Activated CD4-positive, alpha-beta memory T cell treated with anti-CD3 and anti-CD28 coated beads, Interleukin-2, amount 10 ng/mL, durations not matched to agents 7 days and 5 days (primary cell): Measurements from ENCODE around the gene MAGEB17. TPM values are rescaled to one million over a fixed set of nuclear protein-coding genes. Genes with fewer than 3 reads are reported as not detected.
"Not testable (repeated sequence)": the region's sequence is repeated elsewhere in the genome, so short reads cannot be mapped to it uniquely, and the experiment has no call there.

Experiments
- CTCF ChIA-PET: fragments of 350-600 bp; sonication (Branson Sonifier 250); formaldehyde crosslinking; loops from one replicate; lab custom pipeline; 2021; ENCODE audit warnings: antibody characterized with exemption, inconsistent platforms; lab: Charles Lee
- POLR2A ChIA-PET: fragments of 350-600 bp; sonication (Branson Sonifier 250); formaldehyde crosslinking; loops from one replicate; lab custom pipeline; 2021; ENCODE audit warnings: antibody characterized with exemption; lab: Charles Lee
- DNase-seq: peaks from one replicate; pipeline ENCODE4 v3.0.0-alpha.2; 2020
- H3K27ac Mint-ChIP-seq: one replicate; pipeline ENCODE4 v1.8.0; 2021; ENCODE audit warnings: mild to moderate bottlenecking, mixed read lengths
- H3K27me3 Mint-ChIP-seq: one replicate; pipeline ENCODE4 v1.8.0; 2021; ENCODE audit warnings: mixed read lengths
- H3K36me3 Mint-ChIP-seq: one replicate; pipeline ENCODE4 v1.8.0; 2021; ENCODE audit warnings: low read depth, mixed read lengths
- H3K4me1 Mint-ChIP-seq: one replicate; pipeline ENCODE4 v1.8.0; 2021; ENCODE audit warnings: mixed read lengths
- H3K4me3 Mint-ChIP-seq: one replicate; pipeline ENCODE4 v1.8.0; 2021; ENCODE audit warnings: mild to moderate bottlenecking, mixed read lengths
- H3K9me3 Mint-ChIP-seq: one replicate; pipeline ENCODE4 v1.8.0; 2021; ENCODE audit warnings: mixed read lengths
- total RNA-seq, 2 experiments: library from RNA; stranded (reverse); gene quantifications; one replicate each; pipeline ENCODE4 v1.2.3, GENCODE V29; 2021

Gene MAGEB17
- total RNA-seq, 2 experiments from 2014 or later, result not detected

DNA sequence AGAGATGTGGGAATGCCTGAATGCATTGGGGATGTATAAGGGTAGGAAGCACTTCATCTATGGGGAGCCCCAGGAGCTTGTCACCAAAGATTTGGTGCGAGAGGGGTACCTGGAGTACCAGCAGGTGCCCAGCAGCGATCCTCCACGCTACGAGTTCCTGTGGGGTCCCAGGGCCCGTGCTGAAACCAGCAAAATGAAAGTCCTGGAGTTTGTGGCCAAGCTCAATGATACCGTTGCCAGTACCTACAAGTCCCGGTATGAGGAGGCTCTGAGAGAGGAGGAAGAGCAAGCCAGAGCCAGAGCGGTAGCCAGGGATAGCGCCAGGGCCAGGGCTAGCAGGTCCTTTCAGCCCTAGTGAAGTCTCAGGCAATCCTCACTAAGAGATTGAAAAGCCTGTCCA, 3.8 kb downstream of the MAGEB17 start:
- Mint-ChIP-seq H3K9me3 (no peaks in the 10 kb centered on the region), H3K27me3 (peaks cover under 1% of the 10 kb centered on the region)

DNA sequence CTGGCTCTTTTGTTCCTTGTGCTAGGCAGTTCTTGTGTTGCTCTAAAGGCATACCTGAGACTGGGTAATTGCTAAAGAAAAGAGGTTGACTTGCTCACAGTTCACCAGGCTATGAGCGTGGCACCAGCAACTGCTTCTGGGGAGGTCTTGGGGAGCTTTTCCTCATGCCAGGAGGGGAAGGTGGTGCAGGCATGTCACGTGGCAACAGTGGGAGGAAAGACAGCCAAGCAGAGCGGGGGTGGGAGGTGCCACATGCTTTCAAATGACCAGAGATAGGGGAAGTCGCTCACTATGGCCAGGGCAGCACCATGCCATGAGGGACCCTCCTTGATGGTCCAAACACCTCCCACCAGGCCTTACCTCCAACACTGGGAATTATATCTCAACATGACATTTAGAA, 4.7 kb downstream of the MAGEB17 start:
- ChIA-PET CTCF (no interaction called here), POLR2A (no interaction called here)
- Mint-ChIP-seq H3K4me1 (no peaks in the 10 kb centered on the region), H3K27ac (no peak overlapping the region), H3K36me3 (no peaks in the 10 kb centered on the region), H3K9me3 (no peaks in the 10 kb centered on the region), H3K4me3 (no peak overlapping the region), H3K27me3 (peaks cover 2% of the 10 kb centered on the region)
- DNase-seq, result no peak

More for the DNA sequence above, 3.8 kb downstream of the MAGEB17 start:
- CTCF ChIA-PET, result no interaction called here
- POLR2A ChIA-PET, result no interaction called here
- Mint-ChIP-seq H3K4me1 (no peaks in the 10 kb centered on the region), H3K27ac (no peak overlapping the region), H3K4me3 (no peak overlapping the region), H3K36me3 (no peaks in the 10 kb centered on the region)
- no peak for DNase-seq

DNA sequence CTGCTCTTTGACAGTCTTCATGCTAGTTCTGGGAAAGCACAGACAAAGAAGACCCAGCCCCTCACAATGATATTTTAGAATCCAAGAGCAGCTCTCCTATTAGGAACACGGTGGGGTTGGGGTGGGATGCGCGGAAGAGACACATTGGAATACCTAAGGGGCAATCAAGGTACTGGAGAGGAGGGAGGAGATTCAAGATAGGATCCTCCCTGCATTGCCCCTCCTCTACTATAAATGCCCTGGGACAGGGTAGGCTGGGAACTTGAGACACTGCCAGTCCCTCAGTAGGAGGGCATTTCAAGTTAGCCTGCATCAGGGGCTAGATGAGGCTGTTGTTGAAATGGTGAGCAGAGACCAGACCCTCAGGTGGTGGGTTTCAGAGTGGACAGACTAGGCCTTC, 5.1 kb downstream of the MAGEB17 start:
- no peak for DNase-seq
- Mint-ChIP-seq H3K27me3 (peaks cover 2% of the 10 kb centered on the region), H3K9me3 (no peaks in the 10 kb centered on the region), H3K4me3 (no peak overlapping the region), H3K36me3 (no peaks in the 10 kb centered on the region), H3K4me1 (no peaks in the 10 kb centered on the region), H3K27ac (no peak overlapping the region)
- ChIA-PET CTCF (no interaction called here), POLR2A (no interaction called here)

DNA sequence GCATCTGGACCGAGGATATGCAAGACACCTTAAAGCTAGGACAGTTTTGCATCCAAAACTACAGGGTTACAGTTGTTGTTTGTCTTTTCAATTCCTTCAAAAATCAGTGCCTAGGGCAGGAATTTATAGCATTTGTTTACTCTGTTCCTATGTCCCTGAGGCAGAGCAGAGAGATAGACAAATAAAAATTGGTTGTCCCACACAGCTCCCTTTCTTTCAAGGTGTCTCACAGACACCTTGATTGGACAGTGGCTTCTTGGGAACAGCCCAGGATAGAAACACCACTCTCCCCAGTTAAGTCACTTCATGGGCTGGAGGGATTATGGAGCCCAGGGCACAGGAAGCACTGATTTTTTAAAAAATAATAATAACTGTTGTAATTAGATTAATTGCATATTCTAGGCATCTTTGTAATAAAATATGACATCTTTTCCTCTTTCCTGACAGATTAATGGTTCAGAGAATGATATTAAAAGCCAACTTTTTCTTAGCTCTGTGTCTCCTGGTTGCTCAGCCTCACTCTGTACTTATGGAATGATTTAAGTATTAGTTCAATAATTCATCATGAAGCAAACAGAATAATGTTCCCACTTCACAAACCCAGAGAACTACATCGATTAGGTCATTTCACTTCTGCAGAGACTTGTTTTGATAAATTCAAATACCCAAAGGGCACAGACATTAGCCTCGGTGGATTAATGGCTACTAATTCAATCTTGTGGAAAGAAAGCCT, 8.2 kb downstream of the MAGEB17 start:
- ChIA-PET POLR2A (no interaction called here), CTCF (no interaction called here)
- Mint-ChIP-seq H3K9me3 (no peaks in the 10 kb centered on the region), H3K4me3 (no peak overlapping the region), H3K27ac (no peak overlapping the region), H3K36me3 (no peaks in the 10 kb centered on the region), H3K27me3 (peaks cover 2% of the 10 kb centered on the region), H3K4me1 (no peaks in the 10 kb centered on the region)
- no peak for DNase-seq

DNA sequence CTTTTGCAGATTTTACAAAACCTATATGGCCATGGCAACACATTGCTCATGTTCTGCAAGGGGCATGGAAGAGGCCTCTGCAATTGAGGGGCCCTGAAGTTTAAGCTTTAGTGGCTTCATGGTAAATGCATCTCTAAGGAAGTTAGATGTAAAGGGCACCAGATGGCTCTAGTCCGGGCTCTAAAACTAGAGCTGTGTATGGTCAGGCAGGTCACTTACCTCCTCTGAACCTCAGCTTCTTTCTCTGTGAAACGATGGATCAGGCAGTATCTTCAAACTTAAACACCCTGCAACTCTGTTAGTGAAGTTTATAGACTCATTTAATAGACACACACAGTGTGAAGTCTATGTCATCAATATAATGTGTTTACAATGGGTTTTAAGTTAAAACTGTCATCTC, 10.0 kb downstream of the MAGEB17 start:
- Mint-ChIP-seq H3K27me3 (peaks cover 2% of the 10 kb centered on the region), H3K27ac (no peak overlapping the region), H3K9me3 (no peaks in the 10 kb centered on the region), H3K4me1 (no peaks in the 10 kb centered on the region), H3K36me3 (no peaks in the 10 kb centered on the region), H3K4me3 (no peak overlapping the region)
- DNase-seq, result no peak
- ChIA-PET CTCF (no interaction called here), POLR2A (no interaction called here)

DNA sequence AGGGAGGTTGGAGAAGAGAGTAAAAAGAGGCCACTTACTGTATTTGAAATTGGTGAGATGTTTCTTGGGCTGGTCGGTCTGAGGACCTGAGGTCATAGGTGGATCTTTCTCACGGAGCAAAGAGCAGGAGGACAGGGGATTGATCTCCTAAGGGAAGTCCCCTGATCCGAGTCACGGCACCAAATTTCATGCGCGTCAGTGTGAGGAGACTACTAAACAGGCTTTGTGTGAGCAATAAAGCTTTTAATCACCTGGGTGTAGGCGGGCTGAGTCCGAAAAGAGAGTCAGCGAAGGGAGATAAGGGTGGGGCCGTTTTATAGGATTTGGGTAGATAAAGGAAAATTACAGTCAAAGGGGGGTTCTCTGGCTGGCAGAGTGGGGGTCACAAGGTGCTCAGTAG, 16.6 kb downstream of the MAGEB17 start:
- H3K36me3 Mint-ChIP-seq, POLR2A ChIA-PET, H3K4me3 Mint-ChIP-seq, H3K4me1 Mint-ChIP-seq, CTCF ChIA-PET, DNase-seq, H3K27ac Mint-ChIP-seq, H3K9me3 Mint-ChIP-seq, H3K27me3 Mint-ChIP-seq: not testable (repeated sequence)

DNA sequence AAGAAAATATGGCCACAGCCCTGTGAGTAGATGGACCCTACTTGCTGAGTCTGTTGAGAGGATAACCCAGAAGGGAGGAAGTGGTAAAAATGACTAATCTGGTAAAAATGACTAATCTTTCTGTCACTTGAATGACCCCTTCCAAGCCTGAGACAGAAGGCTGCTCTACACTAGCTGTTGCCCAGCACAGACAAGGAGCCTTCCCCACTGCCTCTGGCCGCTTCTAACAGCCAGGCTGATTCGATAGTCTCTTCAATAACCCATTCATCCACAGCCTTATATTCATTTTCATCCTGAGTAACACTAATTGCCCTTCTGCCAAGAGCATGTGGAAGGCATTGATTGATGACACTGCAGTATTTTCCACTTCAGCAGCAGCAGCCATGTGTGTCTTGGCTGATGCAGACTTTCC, 18.4 kb downstream of the MAGEB17 start:
- Mint-ChIP-seq H3K27me3 (no peaks in the 10 kb centered on the region), H3K4me1 (peaks cover 7% of the 10 kb centered on the region), H3K36me3 (no peaks in the 10 kb centered on the region), H3K9me3 (no peaks in the 10 kb centered on the region), H3K4me3 (no peak overlapping the region), H3K27ac (no peak overlapping the region)
- ChIA-PET CTCF (no interaction called here), POLR2A (no interaction called here)
- DNase-seq, result no peak

DNA sequence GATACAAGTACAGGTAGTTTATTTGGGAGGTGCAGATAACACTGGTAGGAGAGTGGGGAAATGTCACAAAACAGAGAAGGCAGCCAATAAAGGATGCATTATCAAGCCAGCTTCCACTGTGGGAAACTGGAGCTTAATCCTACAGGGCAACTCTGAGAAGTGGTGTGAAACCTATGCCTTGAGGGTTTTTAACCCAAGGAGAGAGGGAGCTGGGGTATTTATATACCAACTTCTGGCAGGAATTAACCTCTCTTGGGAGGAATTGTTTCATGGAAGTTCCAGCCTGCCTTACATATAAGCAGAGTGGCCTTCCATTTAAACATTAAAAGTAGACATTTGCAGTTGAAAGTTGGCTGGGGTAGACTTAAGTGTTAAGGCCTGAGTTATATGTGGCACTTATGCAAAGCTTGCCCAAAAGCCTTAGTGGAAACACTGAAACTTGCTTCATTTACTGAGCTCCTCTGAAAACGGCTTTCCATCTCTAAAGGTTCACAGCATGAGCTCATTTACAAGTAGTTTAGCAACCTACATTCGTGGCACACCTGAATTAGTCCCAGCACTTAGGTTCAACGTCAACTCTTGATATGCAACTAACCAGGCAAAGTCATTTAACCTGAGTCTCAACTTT, 19.2 kb downstream of the MAGEB17 start:
- POLR2A ChIA-PET, result no interaction called here
- Mint-ChIP-seq H3K9me3 (no peaks in the 10 kb centered on the region), H3K27ac (no peak overlapping the region), H3K36me3 (no peaks in the 10 kb centered on the region), H3K4me3 (no peak overlapping the region), H3K4me1 (peaks cover 7% of the 10 kb centered on the region), H3K27me3 (no peaks in the 10 kb centered on the region)
- CTCF ChIA-PET, result no interaction called here
- DNase-seq, result no peak

DNA sequence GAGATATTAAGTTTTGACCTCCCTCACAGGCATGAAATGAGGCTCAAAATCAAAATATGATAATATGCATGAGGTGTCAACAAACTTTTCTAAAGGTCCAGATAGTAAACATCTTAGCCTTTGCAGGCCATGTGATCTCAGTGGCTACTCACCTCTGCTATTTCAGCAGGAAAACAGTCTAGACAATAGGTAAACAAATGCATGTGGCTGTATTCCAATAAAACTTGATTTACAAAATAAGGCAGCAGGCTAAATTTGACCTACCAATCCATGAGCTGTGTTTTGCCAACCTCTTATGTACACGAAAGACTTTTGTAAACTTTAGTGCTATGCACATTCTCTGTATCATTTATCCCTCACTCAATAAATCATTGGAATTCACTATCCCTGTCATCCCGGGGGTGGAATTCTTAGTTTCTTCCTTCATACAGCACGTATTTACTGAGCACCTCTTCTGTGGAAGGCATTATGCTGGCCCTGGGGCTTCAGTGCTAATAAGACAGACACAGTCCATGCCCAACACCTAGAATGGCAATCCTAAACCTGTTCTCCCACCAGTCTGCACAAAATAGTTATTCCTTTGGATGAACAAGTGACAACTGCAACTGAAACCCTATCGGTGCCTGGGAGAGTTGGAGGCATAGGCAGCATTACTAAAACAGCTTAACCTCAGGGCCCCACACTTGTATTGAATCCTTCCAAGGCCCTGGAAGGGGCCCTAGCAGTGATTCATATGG, 19.9 kb downstream of the MAGEB17 start:
- no peaks in the 10 kb centered on the region for H3K36me3 Mint-ChIP-seq
- H3K4me3 Mint-ChIP-seq, result no peak overlapping the region
- H3K27me3 Mint-ChIP-seq, result no peaks in the 10 kb centered on the region
- H3K27ac Mint-ChIP-seq, result no peak overlapping the region
- ChIA-PET CTCF (no interaction called here), POLR2A (no interaction called here)
- peaks cover 7% of the 10 kb centered on the region for H3K4me1 Mint-ChIP-seq
- no peaks in the 10 kb centered on the region for H3K9me3 Mint-ChIP-seq
- DNase-seq, result no peak

DNA sequence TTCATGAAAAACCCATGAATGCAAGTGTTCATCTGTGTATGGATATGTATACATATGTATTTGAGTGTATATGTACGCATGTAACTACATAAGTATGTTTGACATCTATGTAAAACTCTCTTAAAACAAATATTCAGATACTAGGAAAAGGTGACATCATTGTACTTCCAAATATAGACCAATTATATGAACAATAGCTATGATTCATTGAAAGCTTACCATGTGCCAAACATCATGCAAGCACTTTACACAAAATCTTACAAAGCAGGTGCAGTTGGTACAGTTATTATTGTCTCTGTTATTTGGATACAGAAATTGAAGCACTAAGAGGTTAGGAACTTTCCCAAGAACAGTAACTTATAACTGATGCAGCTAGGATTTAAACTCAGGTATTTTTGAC, 21.4 kb downstream of the MAGEB17 start:
- no peak overlapping the region for H3K4me3 Mint-ChIP-seq
- H3K9me3 Mint-ChIP-seq, result no peaks in the 10 kb centered on the region
- ChIA-PET CTCF (no interaction called here), POLR2A (no interaction called here)
- DNase-seq, result no peak
- H3K27ac Mint-ChIP-seq, result no peak overlapping the region
- H3K27me3 Mint-ChIP-seq, result no peaks in the 10 kb centered on the region
- H3K36me3 Mint-ChIP-seq, result no peaks in the 10 kb centered on the region
- H3K4me1 Mint-ChIP-seq, result peaks cover 7% of the 10 kb centered on the region

DNA sequence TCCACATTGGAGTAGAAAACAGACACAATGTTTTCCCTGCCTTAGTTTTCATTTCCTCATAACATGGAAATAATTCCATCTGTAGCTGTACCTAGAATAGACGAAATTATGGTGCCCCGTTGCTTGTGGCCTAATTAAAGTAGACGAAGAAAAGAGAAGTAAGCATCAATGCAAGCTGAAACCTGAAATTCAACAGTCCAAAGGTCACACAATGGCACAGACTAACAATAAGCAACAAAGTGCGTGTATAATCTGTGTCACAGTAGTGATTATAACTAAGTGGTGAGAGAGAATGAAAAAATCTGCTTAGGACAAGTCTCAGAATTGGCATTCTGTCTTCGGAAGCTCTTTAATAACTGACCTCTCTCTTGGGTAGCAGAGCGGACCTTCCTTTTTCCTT, 24.3 kb downstream of the MAGEB17 start:
- no peak for DNase-seq
- H3K27ac Mint-ChIP-seq, result no peak overlapping the region
- H3K9me3 Mint-ChIP-seq, result no peaks in the 10 kb centered on the region
- H3K27me3 Mint-ChIP-seq, result peaks cover 2% of the 10 kb centered on the region
- CTCF ChIA-PET, result no interaction called here
- H3K36me3 Mint-ChIP-seq, result no peaks in the 10 kb centered on the region
- H3K4me3 Mint-ChIP-seq, result no peak overlapping the region
- POLR2A ChIA-PET, result no interaction called here
- H3K4me1 Mint-ChIP-seq, result no peaks in the 10 kb centered on the region

DNA sequence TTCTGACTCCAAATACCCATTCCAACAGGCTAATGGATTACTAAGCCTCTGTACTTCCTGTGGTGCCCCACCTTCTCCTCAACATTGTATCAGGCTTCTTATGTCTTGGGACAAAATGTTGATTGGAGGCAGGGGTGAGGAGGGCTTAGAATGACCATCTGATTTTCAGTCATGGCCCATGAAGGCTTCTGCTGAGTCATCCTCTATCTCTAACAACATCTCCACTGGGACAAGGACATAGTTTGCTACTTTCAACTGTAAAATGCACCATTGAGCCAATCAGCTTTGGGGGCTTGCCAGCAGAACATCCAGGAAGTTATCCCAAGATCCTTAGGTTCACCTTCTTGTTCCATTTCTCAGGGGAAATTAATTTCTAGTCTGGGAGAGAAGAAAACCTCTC, 29.5 kb downstream of the MAGEB17 start:
- H3K9me3 Mint-ChIP-seq, result no peaks in the 10 kb centered on the region
- POLR2A ChIA-PET, result no interaction called here
- DNase-seq, result no peak
- no peaks in the 10 kb centered on the region for H3K4me1 Mint-ChIP-seq
- no peaks in the 10 kb centered on the region for H3K36me3 Mint-ChIP-seq
- H3K27ac Mint-ChIP-seq, result no peak overlapping the region
- CTCF ChIA-PET, result no interaction called here
- H3K4me3 Mint-ChIP-seq, result no peak overlapping the region
- H3K27me3 Mint-ChIP-seq, result peaks cover 6% of the 10 kb centered on the region

DNA sequence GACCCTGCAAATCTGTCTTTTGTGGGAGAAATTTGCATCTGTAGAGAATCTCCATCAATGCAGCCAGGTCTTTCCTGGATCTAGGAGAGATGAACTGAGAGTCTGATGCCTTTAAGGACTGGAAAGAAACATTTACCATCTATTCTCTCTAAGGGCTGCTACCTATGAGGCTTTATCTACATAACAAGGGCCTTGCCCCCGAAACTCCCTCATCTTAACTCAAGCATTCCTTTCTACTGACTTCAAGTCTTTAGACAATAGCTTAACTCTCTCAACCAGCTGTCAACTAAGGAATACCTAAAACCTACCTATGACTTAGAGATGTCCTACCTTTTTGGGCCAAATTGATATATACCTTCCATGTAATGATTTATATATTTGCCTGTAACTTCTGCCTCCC, 32.1 kb downstream of the MAGEB17 start:
- H3K4me1 Mint-ChIP-seq, result no peaks in the 10 kb centered on the region
- no peaks in the 10 kb centered on the region for H3K9me3 Mint-ChIP-seq
- H3K27me3 Mint-ChIP-seq, result peaks cover 6% of the 10 kb centered on the region
- H3K36me3 Mint-ChIP-seq, result no peaks in the 10 kb centered on the region
- no peak for DNase-seq
- no peak overlapping the region for H3K4me3 Mint-ChIP-seq
- H3K27ac Mint-ChIP-seq, result no peak overlapping the region
- ChIA-PET CTCF (no interaction called here), POLR2A (no interaction called here)
